Body of pancreas (tissue), 4 donors: ENCODE data around the gene PTPRM.
A peak's percentile ranks its signal among the peaks of the same experiment; 100 is the strongest.

Experiments
- POLR2A ChIP-seq, 3 donors: fragments of 450-650 bp; IDR thresholded peaks; one replicate each; pipeline ENCODE4 v1.6.1; 2016; ENCODE audit warnings: antibody characterized with exemption in 3 of 3, mild to moderate bottlenecking in 2 of 3
- TF ChIP-seq, protein P1 (sequence below), 7 experiments: fragments of 450-650 bp in 4 of 7; fragments of 200-600 bp in 3 of 7; sonication (generic) in 3 of 7; IDR thresholded peaks; one replicate each; pipeline ENCODE4 v1.5.1; 2016 to 2019; ENCODE audit warnings: antibody characterized with exemption in 7 of 7

DNA sequence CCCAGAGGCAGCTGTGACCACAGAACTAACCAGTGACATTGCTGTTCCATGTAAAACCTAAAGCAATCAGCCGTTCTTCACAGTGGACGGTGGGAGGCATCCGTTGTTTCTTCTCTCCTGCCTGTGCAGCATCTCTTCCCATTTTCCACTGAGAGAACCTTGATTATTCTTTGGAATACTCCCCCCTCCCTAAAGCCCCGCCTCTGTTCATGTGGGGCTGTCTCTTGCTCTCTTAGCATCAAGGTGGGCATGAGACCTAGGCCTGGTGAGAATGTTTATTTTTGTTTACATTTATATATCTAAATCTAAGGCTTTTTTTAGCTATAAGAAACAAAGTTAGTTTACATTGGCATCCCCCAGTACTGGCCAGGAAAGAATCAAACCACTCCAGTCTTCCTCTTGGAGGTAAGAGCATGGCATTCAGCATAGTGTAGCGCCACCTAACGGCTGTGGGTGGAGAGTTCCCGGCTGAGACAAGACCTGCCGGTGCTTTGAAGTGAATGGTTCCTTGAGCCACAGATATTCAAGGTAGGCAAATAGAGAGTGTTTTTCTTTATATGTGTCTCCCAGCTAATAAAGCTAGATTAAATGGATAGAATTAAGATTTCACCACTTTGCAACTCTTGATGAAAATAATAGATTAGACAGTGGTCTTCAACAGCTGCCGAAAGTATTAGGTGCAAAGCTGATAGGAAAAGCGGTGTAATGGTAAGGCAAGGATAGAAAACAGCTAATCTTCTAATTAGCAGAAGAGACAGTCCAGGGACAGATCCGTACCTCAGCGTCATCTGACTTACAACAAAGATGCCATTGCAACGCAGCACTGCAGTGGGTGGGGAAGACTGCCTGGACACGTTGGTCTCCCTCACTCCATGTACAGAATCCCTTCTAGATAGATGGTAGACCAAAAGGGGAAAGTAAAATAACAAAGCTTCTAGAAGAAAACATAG, 822.5 kb downstream of the PTPRM start:
- TF ChIP-seq, protein P1, sequence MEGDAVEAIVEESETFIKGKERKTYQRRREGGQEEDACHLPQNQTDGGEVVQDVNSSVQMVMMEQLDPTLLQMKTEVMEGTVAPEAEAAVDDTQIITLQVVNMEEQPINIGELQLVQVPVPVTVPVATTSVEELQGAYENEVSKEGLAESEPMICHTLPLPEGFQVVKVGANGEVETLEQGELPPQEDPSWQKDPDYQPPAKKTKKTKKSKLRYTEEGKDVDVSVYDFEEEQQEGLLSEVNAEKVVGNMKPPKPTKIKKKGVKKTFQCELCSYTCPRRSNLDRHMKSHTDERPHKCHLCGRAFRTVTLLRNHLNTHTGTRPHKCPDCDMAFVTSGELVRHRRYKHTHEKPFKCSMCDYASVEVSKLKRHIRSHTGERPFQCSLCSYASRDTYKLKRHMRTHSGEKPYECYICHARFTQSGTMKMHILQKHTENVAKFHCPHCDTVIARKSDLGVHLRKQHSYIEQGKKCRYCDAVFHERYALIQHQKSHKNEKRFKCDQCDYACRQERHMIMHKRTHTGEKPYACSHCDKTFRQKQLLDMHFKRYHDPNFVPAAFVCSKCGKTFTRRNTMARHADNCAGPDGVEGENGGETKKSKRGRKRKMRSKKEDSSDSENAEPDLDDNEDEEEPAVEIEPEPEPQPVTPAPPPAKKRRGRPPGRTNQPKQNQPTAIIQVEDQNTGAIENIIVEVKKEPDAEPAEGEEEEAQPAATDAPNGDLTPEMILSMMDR (IDR thresholded peaks at IDR 0.05): peak; percentile 57 to 74 (median 70)
- no peak for TF ChIP-seq POLR2A (IDR thresholded peaks at IDR 0.05)
